Measurements from ENCODE around the gene FERMT2. TPM values are rescaled to one million over a fixed set of nuclear protein-coding genes. Genes with fewer than 3 reads are reported as not detected.

Gene FERMT2
- polyA plus RNA-seq, 2 of the 4 experiments (the other 2 are of a cell fraction) = 42.9 to 102 TPM

DNA sequence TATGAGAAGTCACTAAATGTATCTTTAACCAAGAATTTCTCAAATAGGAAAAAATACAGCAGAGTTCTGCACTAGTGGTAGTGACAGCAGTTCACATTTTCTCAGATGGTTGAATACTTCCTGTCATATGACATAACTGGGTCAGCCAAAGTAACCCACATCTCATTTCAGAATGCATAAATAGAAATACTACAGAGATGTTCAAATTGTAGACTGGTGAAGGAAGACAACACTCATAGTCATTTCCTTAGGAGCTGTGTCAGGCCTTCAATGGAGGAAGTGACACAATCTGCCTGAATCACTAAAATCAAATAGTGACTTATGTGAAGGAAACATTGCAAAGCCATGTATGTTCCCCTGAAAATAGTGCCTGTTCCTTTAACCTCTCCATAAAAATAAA lies 32.4 kb downstream of the FERMT2 start:
- Histone ChIP-seq H3K9me3 (no peaks in the 10 kb centered on the region), H3K4me2 (peak overlapping the region; percentile 70), H3K4me3 (no peak overlapping the region), H3K27ac (peak overlapping the region in 1 of 2 experiments; percentile 75; a peak in 1 of 6 replicates), H3K4me1 (peaks cover 60% of the 10 kb centered on the region)
- no peak for FAIRE-seq
- POLR2A ChIA-PET = interaction anchor here (1.1 to 1.2 kb wide), 2 partner anchors 30 to 32 kb away, joined by 4 read pairs; partner anchors contain the start of gene FERMT2
- no peak for TF ChIP-seq MAFK (IDR thresholded peaks at IDR 0.05; ENCODE audit: partially characterized antibody)
- TF ChIP-seq KDM5A (IDR thresholded peaks at IDR 0.05) = no peak
- no peak for TF ChIP-seq FOSL2 (IDR thresholded peaks at IDR 0.05)
- peak; percentile 52 for TF ChIP-seq FOSL2 (CRISPR knock-in tag; IDR thresholded peaks at IDR 0.05)
- peak; percentile 68 for ATAC-seq
- peak in 1 of 2 experiments; percentile 33 for DNase-seq (ENCODE audit: low read depth in 1 of 2, low spot score in 1 of 2)
- CTCF ChIA-PET = interaction anchor here (0.9 to 1.0 kb wide), 2 partner anchors 12 to 136 kb away, joined by 3 read pairs; no protein-coding TSS in a partner anchor

DNA sequence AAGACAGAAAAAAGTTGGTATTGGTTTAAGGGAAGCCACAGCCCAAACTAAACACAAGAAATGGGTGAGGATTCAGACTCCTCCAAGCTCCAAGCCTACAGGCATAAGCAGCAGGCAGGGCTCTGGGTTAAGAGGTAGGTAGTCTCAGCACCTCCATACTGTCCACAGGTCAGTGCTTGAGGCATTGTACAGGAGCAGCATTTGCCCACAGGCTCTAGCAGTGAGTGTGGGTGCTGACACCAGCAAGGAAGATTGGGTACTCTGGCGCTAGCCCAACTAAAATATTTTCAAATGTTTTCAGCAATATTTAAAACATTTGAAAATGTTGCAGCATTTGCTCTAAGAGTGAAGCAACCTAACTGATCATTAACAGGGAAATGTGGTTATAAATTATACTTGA lies 33.1 kb downstream of the FERMT2 start:
- ATAC-seq = peak in 1 of 2 experiments; percentile 49; a peak in 3 of 6 replicates
- no peak for DNase-seq (ENCODE audit: low read depth in 1 of 2, low spot score in 1 of 2)
- POLR2A ChIA-PET = no interaction called here
- Histone ChIP-seq H3K4me2 (peak overlapping the region; percentile 70), H3K4me1 (peaks cover 59% of the 10 kb centered on the region), H3K9me3 (no peaks in the 10 kb centered on the region), H3K27ac (peak overlapping the region in 1 of 2 experiments; percentile 66; a peak in 2 of 6 replicates), H3K4me3 (no peak overlapping the region)
- no peak for FAIRE-seq
- WGBS (ENCODE audit: missing lambda C conversion rate) = 92% methylated on average over 1 of the region's 1 CpG
- CTCF ChIA-PET = no interaction called here
- TF ChIP-seq KDM1A (IDR thresholded peaks at IDR 0.05; ENCODE audit: low read depth) (no peak), RAD21 (conservative IDR thresholded peaks at IDR 0.05 in 1 of 2, IDR thresholded peaks at IDR 0.05 in 1 of 2) (no peak), HOXB13 (CRISPR knock-in tag; IDR thresholded peaks at IDR 0.05; ENCODE audit: low read depth) (no peak), CBX2 (IDR thresholded peaks at IDR 0.05; ENCODE audit: borderline replicate concordance, low read depth) (no peak), POLR2AphosphoS2 (conservative IDR thresholded peaks at IDR 0.05; ENCODE audit: low read length) (no peak), JUN (IDR thresholded peaks at IDR 0.05) (no peak), CBX8 (IDR thresholded peaks at IDR 0.05) (no peak), FOXS1 (CRISPR knock-in tag; IDR thresholded peaks at IDR 0.05) (no peak), GATA3 (IDR thresholded peaks at IDR 0.05; ENCODE audit: borderline replicate concordance) (no peak), EP300 (IDR thresholded peaks at IDR 0.05) (no peak), MYC (IDR thresholded peaks at IDR 0.05; ENCODE audit: borderline replicate concordance, low read length) (no peak), ESRRA (IDR thresholded peaks at IDR 0.05; ENCODE audit: borderline replicate concordance, low read length) (no peak), JUNB (IDR thresholded peaks at IDR 0.05) (no peak), PHF8 (IDR thresholded peaks at IDR 0.05; ENCODE audit: borderline replicate concordance, low read depth) (no peak), CHD4 (IDR thresholded peaks at IDR 0.05; ENCODE audit: borderline replicate concordance) (no peak), NFE2L2 (conservative IDR thresholded peaks at IDR 0.05; ENCODE audit: low read length) (no peak), RARB (CRISPR knock-in tag; IDR thresholded peaks at IDR 0.05) (no peak)
- TF ChIP-seq, protein P1, sequence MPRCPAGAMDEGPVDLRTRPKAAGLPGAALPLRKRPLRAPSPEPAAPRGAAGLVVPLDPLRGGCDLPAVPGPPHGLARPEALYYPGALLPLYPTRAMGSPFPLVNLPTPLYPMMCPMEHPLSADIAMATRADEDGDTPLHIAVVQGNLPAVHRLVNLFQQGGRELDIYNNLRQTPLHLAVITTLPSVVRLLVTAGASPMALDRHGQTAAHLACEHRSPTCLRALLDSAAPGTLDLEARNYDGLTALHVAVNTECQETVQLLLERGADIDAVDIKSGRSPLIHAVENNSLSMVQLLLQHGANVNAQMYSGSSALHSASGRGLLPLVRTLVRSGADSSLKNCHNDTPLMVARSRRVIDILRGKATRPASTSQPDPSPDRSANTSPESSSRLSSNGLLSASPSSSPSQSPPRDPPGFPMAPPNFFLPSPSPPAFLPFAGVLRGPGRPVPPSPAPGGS (IDR thresholded peaks at IDR 0.05) = no peak
- TF ChIP-seq, protein P2, sequence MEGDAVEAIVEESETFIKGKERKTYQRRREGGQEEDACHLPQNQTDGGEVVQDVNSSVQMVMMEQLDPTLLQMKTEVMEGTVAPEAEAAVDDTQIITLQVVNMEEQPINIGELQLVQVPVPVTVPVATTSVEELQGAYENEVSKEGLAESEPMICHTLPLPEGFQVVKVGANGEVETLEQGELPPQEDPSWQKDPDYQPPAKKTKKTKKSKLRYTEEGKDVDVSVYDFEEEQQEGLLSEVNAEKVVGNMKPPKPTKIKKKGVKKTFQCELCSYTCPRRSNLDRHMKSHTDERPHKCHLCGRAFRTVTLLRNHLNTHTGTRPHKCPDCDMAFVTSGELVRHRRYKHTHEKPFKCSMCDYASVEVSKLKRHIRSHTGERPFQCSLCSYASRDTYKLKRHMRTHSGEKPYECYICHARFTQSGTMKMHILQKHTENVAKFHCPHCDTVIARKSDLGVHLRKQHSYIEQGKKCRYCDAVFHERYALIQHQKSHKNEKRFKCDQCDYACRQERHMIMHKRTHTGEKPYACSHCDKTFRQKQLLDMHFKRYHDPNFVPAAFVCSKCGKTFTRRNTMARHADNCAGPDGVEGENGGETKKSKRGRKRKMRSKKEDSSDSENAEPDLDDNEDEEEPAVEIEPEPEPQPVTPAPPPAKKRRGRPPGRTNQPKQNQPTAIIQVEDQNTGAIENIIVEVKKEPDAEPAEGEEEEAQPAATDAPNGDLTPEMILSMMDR (IDR thresholded peaks at IDR 0.05) = no peak
- TF ChIP-seq, protein P3, sequence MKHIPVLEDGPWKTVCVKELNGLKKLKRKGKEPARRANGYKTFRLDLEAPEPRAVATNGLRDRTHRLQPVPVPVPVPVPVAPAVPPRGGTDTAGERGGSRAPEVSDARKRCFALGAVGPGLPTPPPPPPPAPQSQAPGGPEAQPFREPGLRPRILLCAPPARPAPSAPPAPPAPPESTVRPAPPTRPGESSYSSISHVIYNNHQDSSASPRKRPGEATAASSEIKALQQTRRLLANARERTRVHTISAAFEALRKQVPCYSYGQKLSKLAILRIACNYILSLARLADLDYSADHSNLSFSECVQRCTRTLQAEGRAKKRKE (CRISPR knock-in tag; IDR thresholded peaks at IDR 0.05; ENCODE audit: low read depth) = no peak
